ENCODE data around the gene FMN2. TPM values are rescaled to one million over a fixed set of nuclear protein-coding genes. Genes with fewer than 3 reads are reported as not detected.

Gene FMN2
- total RNA-seq, 1 donor from 2014 or later = 1.1 TPM

DNA sequence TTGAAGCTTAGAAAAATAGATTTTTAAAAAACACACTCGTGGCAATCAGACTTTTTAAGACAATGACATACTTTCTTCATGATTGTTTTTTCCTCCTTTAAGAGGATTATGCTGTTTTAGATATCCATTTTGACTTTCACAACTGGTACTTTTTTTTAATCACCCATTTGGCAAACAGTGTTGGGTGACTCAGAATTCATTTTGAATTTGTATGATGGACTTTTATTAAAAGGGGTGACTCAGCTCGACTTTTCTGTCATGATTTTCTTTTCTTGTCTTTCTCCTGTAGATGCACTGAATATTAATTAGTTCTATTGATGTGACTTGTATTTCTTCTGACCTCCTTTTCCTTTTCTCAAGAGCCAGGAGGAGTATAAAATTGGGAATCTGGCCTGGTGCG lies 44.7 kb downstream of the FMN2 start:
- intact Hi-C loops (cut with DNase I) = no loop called here
- H3K4me3 ChIP-seq = no peak overlapping the region
- H3K4me1 ChIP-seq = no peaks in the 10 kb centered on the region
- no peaks in the 10 kb centered on the region for H3K27me3 ChIP-seq (ENCODE audit: low read depth)
- H3K9me3 ChIP-seq = no peaks in the 10 kb centered on the region
- ATAC-seq = no peak
- no peaks in the 10 kb centered on the region for H3K36me3 ChIP-seq
- TF ChIP-seq, protein P1, sequence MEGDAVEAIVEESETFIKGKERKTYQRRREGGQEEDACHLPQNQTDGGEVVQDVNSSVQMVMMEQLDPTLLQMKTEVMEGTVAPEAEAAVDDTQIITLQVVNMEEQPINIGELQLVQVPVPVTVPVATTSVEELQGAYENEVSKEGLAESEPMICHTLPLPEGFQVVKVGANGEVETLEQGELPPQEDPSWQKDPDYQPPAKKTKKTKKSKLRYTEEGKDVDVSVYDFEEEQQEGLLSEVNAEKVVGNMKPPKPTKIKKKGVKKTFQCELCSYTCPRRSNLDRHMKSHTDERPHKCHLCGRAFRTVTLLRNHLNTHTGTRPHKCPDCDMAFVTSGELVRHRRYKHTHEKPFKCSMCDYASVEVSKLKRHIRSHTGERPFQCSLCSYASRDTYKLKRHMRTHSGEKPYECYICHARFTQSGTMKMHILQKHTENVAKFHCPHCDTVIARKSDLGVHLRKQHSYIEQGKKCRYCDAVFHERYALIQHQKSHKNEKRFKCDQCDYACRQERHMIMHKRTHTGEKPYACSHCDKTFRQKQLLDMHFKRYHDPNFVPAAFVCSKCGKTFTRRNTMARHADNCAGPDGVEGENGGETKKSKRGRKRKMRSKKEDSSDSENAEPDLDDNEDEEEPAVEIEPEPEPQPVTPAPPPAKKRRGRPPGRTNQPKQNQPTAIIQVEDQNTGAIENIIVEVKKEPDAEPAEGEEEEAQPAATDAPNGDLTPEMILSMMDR (IDR thresholded peaks at IDR 0.05) = no peak
- DNase-seq = no peak
- no peak overlapping the region for H3K27ac ChIP-seq

DNA sequence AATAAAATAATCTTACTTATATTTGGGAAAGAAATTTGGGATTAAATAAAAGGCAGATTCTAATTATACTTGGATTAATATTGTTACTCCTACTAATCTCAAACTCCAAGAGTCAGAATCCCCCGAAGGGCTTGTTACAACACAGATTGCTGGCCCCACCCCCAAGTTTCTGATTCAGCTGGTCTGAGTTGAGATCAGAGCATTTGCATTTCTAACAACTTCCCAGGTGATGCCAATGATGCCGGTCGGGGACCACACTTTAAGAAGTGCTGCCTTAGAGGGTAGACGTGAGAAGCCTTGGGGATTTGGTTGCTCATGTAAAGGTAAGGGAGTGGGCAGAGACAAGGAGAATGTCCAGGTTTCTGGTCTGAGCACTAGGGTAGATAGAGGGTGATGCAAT lies 47.2 kb downstream of the FMN2 start:
- TF ChIP-seq, protein P1 (IDR thresholded peaks at IDR 0.05) = no peak

DNA sequence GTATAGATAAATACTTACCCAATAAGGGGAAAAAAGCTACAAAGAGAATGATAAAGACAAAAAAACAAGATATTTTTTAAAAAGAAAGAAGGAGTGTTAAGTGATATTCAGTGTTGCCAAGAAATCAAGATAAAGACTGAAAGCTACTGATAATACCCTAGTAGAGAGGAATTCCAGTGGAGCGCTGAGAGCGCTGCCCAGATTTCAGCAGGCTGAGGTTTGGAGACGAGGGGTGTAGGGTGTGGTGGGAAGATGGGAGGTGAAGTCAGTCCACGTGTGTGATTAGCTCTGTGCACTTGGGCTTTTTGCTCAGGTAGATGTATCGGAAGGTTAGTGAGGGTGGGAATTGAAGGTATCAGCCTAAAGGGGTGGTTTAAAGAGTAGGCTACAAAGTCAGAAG lies 47.8 kb downstream of the FMN2 start:
- ATAC-seq (no peak), DNase-seq (no peak)
- TF ChIP-seq, protein P1 (IDR thresholded peaks at IDR 0.05) = no peak
- H3K4me3 ChIP-seq = no peak overlapping the region
- no peaks in the 10 kb centered on the region for H3K4me1 ChIP-seq
- no peaks in the 10 kb centered on the region for H3K27me3 ChIP-seq (ENCODE audit: low read depth)
- no peaks in the 10 kb centered on the region for H3K9me3 ChIP-seq
- intact Hi-C loops (cut with DNase I) = no loop called here
- H3K27ac ChIP-seq = no peak overlapping the region
- no peaks in the 10 kb centered on the region for H3K36me3 ChIP-seq

More for the DNA sequence above, 47.2 kb downstream of the FMN2 start:
- ATAC-seq = no peak
- Histone ChIP-seq H3K27me3 (ENCODE audit: low read depth) (no peaks in the 10 kb centered on the region), H3K27ac (no peak overlapping the region), H3K4me3 (no peak overlapping the region), H3K36me3 (no peaks in the 10 kb centered on the region), H3K9me3 (no peaks in the 10 kb centered on the region), H3K4me1 (no peaks in the 10 kb centered on the region)
- intact Hi-C loops (cut with DNase I) = no loop called here
- DNase-seq = no peak

DNA sequence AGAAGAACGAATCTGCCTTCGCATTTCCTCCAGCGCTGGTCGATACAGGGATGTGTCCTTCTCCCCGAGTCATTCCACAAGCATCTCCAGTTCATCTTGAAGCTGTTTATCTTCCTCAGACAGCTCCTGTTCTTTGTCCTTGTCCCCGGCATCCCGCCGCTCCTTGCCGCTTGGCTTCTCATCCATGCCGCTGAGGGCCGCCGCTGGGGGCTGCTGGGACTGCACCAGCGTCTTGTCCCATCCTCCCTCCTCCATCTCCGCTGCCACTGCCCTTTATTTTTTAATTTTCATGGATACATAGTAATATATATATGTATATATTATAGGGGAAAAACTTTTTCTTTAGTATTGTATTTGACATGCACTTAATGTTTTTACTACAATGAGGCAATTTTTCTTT lies 53.4 kb downstream of the FMN2 start:
- ATAC-seq = no peak
- intact Hi-C loops (cut with DNase I) = no loop called here
- Histone ChIP-seq H3K9me3 (no peaks in the 10 kb centered on the region), H3K4me3 (no peak overlapping the region), H3K27ac (no peak overlapping the region), H3K27me3 (ENCODE audit: low read depth) (no peaks in the 10 kb centered on the region), H3K36me3 (no peaks in the 10 kb centered on the region), H3K4me1 (no peaks in the 10 kb centered on the region)
- DNase-seq = no peak
- TF ChIP-seq, protein P1 (IDR thresholded peaks at IDR 0.05) = no peak

DNA sequence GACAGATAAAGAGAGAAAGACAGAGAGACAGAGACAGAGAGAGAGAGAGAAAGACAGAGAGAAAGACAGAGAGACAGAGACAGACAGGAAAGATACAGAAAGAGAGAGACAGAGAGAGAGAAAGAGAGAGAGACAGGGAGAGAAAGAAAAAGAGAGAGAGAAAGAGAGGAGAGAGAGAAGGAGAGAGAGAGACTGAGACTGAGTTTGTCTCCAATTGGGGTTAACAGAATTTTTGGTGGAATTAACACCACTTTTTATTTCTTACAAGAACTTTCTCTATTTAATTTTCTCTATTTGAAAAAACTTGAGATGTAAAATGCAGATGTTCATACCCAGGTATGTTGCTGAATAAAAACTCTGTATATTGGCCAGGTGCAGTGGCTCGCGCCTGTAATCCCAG lies 56.6 kb downstream of the FMN2 start:
- Histone ChIP-seq H3K9me3 (no peaks in the 10 kb centered on the region), H3K4me1 (no peaks in the 10 kb centered on the region), H3K27ac (no peak overlapping the region), H3K27me3 (ENCODE audit: low read depth) (no peaks in the 10 kb centered on the region), H3K4me3 (no peak overlapping the region), H3K36me3 (no peaks in the 10 kb centered on the region)
- TF ChIP-seq, protein P1 (IDR thresholded peaks at IDR 0.05) = no peak
- ATAC-seq = no peak
- intact Hi-C loops (cut with DNase I) = no loop called here
- no peak for DNase-seq

All from lower lobe of right lung (tissue), 2 donors.